Esophagus muscularis mucosa (tissue), 3 donors: Measurements from ENCODE around the gene TC2N.

Source experiments
- EP300 ChIP-seq: sonication (generic); formaldehyde crosslinking; IDR thresholded peaks from one replicate; pipeline ENCODE4 v1.6.1; 2017; ENCODE audit warnings: antibody characterized with exemption
- TF ChIP-seq, protein P1 (sequence below), 3 experiments: fragments of 200-600 bp in 2 of 3; fragments of 450-650 bp in 1 of 3; sonication (generic) in 2 of 3; IDR thresholded peaks; one replicate each; pipeline ENCODE4 v1.5.1; 2017 to 2019; ENCODE audit warnings: antibody characterized with exemption in 3 of 3, mild to moderate bottlenecking in 2 of 3, moderate library complexity in 1 of 3

DNA sequence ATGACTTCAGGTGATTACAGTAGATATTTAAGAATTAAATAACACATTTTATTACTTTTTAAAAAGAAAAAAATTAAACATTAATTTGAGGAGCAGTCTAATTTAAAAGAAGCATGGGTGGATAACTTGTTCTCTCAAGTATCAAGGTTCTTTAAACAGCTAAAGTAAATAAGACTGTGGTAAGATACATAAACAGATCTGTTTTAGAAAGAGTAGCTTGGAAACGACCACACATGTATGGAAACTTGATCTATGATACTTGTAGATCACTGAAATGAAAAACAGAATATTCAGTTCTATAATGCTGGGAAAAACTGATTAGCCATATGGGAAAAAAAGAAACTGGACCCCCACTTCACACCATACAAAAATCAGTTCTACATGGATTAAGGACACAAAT lies 36.0 kb downstream of the TC2N start:
- TF ChIP-seq, protein P1, sequence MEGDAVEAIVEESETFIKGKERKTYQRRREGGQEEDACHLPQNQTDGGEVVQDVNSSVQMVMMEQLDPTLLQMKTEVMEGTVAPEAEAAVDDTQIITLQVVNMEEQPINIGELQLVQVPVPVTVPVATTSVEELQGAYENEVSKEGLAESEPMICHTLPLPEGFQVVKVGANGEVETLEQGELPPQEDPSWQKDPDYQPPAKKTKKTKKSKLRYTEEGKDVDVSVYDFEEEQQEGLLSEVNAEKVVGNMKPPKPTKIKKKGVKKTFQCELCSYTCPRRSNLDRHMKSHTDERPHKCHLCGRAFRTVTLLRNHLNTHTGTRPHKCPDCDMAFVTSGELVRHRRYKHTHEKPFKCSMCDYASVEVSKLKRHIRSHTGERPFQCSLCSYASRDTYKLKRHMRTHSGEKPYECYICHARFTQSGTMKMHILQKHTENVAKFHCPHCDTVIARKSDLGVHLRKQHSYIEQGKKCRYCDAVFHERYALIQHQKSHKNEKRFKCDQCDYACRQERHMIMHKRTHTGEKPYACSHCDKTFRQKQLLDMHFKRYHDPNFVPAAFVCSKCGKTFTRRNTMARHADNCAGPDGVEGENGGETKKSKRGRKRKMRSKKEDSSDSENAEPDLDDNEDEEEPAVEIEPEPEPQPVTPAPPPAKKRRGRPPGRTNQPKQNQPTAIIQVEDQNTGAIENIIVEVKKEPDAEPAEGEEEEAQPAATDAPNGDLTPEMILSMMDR (IDR thresholded peaks at IDR 0.05), result no peak
- no peak for TF ChIP-seq EP300
